SH-SY5Y (cell line): ENCODE data around the gene MEIKIN.

Experiments
- GATA2 ChIP-seq: IDR thresholded peaks from 2 replicates; pipeline ENCODE4 v1.6.1; 2011; ENCODE audit warnings: mild to moderate bottlenecking, low read depth, low read length
- GATA3 ChIP-seq: IDR thresholded peaks from 2 replicates; pipeline ENCODE4 v1.6.1; 2011; ENCODE audit warnings: low read depth, mild to moderate bottlenecking, low read length, moderate library complexity

The MEIKIN gene

GRCh38 chr5:131818001-131818724, 127.3 kb downstream of the MEIKIN start:
- no peak for TF ChIP-seq GATA2
- no peak for TF ChIP-seq GATA3

DNA sequence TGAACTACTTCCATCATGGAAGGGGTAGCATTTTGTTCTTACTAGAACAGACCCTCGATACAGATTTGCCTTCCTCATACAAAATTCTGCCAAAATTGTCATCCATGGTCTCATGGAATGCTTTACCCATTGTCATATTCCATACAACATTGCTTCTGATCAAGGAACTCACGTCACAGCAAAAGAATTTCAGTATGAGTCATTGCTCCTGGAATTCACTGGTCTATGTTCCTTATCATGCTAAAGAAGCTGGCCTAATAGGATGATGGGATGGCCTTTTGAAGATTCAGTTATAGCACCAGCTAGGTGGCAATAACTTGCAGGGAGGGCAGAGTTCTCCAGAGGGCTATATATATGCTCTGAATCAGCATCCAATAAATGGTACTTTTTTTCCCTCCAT, 130.5 kb downstream of the MEIKIN start:
- no peak for TF ChIP-seq GATA2
- TF ChIP-seq GATA3, result no peak

GRCh38 chr5:131812371-131813160, 132.9 kb downstream of the MEIKIN start:
- TF ChIP-seq GATA2, result no peak
- no peak for TF ChIP-seq GATA3

- TF ChIP-seq GATA2 (no peak), GATA3 (no peak)
Measured at GRCh38 chr5:131810510-131811249, 134.8 kb downstream of the MEIKIN start.

DNA sequence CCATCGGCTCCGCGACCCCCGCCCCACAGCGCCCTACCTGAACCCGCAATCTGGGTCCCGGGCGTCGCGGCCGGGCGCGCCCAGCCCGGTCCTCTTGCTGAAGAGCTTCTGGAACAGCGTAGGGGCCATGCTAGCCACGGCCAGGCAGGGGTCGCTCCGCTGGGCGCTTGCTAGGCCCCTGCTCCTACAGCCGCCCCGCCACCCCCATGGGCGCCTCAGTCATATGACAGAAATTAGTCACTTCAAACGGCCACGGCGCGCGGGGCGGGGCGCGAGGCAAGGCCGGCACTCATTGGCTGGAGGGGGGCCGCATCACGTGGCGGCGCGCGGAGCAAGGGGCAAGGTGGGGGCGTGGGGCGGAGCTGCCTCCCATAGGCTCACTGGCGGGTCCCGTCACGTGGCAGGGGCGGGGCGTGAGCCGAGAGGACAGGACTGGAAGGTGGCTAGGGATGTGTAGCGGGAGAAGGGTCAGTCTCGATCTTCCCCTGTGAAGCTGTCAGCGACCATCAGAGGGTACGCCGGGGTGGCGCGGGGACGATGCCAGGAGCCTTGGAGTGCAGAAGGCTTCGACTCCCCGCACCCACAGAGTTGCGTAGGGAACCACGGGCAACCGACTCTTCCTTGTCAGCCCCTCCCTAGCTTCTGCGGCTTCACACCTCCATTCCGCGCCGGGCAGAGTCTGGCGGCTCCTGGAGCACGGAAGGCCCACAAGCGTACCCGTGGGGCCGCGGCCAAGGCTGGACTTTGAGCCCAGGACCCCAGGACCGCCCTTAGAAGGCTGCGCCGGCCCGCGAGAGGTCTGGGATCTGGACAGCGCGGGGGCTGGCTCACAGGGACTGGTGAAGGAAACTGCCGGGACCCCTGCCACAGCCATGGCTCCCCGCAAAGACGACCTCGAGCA, 148.4 kb downstream of the MEIKIN start, which contains the start of gene FNIP1:
FNIP1 (minus strand) TSS at position 225 of the 901 bp plus-strand sequence; CDS start at position 129, 96 bp downstream.
- TF ChIP-seq GATA3 (no peak), GATA2 (no peak)

DNA sequence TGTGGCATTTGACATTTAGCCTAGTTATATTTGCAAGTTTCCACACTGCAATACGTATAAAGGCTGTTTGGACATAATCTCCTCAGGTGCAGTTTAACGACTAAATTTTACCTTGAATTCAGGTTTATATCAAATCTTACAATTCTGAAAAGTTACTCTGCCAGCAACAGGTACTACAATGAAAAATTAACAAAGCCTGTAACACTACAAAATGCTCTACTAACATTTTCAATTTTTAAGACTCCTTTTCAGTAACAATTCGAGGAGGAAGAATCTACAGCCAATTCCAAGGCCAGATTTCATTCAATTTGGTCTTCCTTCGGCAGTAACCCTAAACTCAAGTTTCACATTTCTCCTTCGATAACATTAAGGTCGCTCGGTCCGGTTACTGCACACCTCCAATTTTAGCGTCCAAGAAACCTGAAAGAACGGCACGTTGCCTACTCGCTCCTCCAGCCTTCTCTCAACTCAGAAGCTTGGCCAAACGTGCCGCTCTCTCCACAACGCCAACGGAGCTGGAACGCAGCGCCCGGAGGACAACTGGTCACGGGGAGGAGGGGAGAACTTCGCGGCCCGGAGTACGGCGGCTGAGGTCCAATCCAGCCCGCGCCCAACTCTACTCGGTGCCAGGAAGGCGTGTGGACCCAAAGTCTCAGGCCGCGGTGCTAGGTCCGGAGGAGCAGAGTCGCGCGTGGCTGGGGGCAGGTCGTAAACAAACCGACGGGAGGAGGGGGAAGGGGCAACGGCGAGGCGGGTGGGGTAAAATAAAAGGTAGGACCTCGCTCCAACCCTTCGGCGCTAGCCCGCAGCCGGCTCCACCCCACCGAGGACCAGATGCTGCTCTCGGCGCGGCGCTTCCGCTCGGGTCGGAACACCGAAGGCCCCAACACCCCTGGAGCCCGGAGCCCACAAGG, 149.3 kb downstream of the MEIKIN start:
- TF ChIP-seq GATA2, result no peak

- TF ChIP-seq GATA2 (no peak), GATA3 (no peak)
Measured at GRCh38 chr5:131795228-131795627, 150.2 kb downstream of the MEIKIN start.

DNA sequence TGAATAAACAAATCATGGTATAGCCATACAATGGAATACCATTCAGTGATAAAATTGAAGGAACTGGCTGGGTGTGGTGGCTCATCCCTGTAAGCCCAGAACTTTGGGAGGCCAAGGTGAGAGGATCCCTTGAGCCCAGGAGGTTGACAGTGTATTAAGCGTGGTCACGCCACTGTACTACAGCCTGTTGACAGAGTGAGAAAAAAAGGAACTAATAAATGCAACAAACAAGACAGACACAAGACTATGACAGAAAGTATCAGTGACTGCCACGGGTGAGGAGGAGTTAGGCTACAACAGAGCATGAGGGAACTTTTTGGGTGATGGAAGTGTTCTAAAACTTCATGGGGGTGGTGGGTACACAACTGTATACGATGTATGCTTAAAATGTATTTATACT, 150.9 kb downstream of the MEIKIN start:
- TF ChIP-seq GATA3 (no peak), GATA2 (no peak)

GRCh38 chr5:131792896-131793295, 152.6 kb downstream of the MEIKIN start:
- TF ChIP-seq GATA2 (no peak), GATA3 (no peak)

GRCh38 chr5:131791866-131792265, 153.6 kb downstream of the MEIKIN start:
- TF ChIP-seq GATA3 (no peak), GATA2 (no peak)

GRCh38 chr5:131790550-131790949, 154.9 kb downstream of the MEIKIN start:
- TF ChIP-seq GATA2 (no peak), GATA3 (no peak)

DNA sequence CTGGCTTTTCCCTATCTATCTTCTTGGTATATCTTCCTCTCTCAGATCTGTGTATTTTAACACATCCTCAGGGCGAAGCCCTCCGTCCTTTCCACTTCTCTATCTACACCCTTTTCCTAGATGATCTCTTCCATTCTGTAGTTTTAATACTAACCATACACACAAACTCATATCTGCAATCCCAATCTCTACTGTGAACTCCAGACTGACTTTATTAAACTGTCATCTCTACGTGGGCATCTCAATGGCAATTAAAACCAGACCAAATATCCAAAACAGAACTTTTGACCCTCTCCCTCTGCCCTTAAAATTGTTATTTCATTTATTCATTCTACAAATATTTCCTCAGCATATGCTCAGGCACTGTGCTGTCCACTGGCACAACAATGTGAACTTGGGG, 155.7 kb downstream of the MEIKIN start:
- TF ChIP-seq GATA2 (peak; percentile 62; the same call in 1 of the 2 replicates), GATA3 (peak; percentile 85)
